Aorta (tissue), 5 donors: ENCODE measurements around the gene B4GALT1. TPM values are rescaled to one million over a fixed set of nuclear protein-coding genes. Genes with fewer than 3 reads are reported as not detected.
"Not testable (repeated sequence)": the region's sequence is repeated elsewhere in the genome, so short reads cannot be mapped to it uniquely, and the experiment has no call there.

Source experiments
- ATAC-seq: fragments of 200-7000 bp; cut with Tn5 transposase; one replicate; pipeline ENCODE4 v1.9.1; 2022; ENCODE audit warnings: moderate library complexity; ENCODE audit not compliant: low FRiP score
- DNase-seq, 2 donors: peaks; one replicate each; pipeline ENCODE4 v3.0.0-alpha.2; 2020
- H3K27ac ChIP-seq, 2 donors: one replicate each; pipeline ENCODE4 v1.5.1; 2013; ENCODE audit warnings: low read length in 2 of 2, mild to moderate bottlenecking in 2 of 2, moderate library complexity in 2 of 2, control low read depth in 1 of 2, inconsistent platforms in 1 of 2, low read depth in 1 of 2
- H3K27me3 ChIP-seq, 2 donors: one replicate each; pipeline ENCODE4 v1.6.1; 2013; ENCODE audit warnings: control low read depth in 1 of 2, low read length in 1 of 2, mild to moderate bottlenecking in 1 of 2, moderate library complexity in 1 of 2; ENCODE audit not compliant: insufficient read depth in 2 of 2, control insufficient read depth in 1 of 2
- H3K36me3 ChIP-seq, 2 donors: one replicate each; pipeline ENCODE4 v1.6.1; 2013; ENCODE audit warnings: control low read depth in 1 of 2, low read length in 1 of 2, mild to moderate bottlenecking in 1 of 2; ENCODE audit not compliant: insufficient read depth in 2 of 2, control insufficient read depth in 1 of 2
- H3K4me1 ChIP-seq, 2 donors: one replicate each; pipeline ENCODE4 v1.6.1; 2013; ENCODE audit warnings: low read length in 2 of 2, control low read depth in 1 of 2, mild to moderate bottlenecking in 1 of 2, moderate library complexity in 1 of 2; ENCODE audit not compliant: insufficient read depth in 2 of 2, control insufficient read depth in 1 of 2
- H3K4me3 ChIP-seq, 2 donors: one replicate each; pipeline ENCODE4 v1.5.1; 2013; ENCODE audit warnings: low read length in 2 of 2, control low read depth in 1 of 2, mild to moderate bottlenecking in 1 of 2
- H3K9me3 ChIP-seq: one replicate; pipeline ENCODE4 v1.6.1; 2013; ENCODE audit warnings: mild to moderate bottlenecking, low read length; ENCODE audit not compliant: control insufficient read depth
- WGBS, 2 donors: extraction: QIAGEN DNeasy Blood & Tissue Kit; methylation state at CpG; one replicate each; pipeline ENCODE4 v1.1.7; 2013; 5-methylcytosine and 5-hydroxymethylcytosine counted together
- intact Hi-C, 2 donors: fragments of 100-400 bp; cut with DNase I; formaldehyde crosslinking; loops; one replicate each; pipeline versions ENCODE4 v1.14.2 to v1.15.0; 2022
- polyA plus RNA-seq, 2 donors: library from polyadenylated mRNA; stranded (reverse); fragments of 200-250 nt; gene quantifications; one replicate each; pipeline ENCODE4 v1.2.3, GENCODE V29; 2013
- total RNA-seq, 2 donors: library from RNA; stranded (reverse); fragmentation: NEBNext Ultra II Directional; extraction: Animal tissue kit (Norgen Biotek cat#: 25700); gene quantifications; one replicate each; pipeline ENCODE4 v1.2.1, GENCODE V29; 2021
- donor health status: healthy with polysubstance abuse.
- donor health status: Bipolar disorder and iron deficiency.
- donor health status: DM: no; HTN: no; CAD: no.
- donor health status: DM: no; HTN: no; CAD: no.
- donor health status: DM: yes; HTN: yes; CAD: no.

Gene B4GALT1
- total and polyA plus RNA-seq, 4 donors = 15.2 to 95.6 (median 55.2) TPM

GRCh38 chr9:33160446-33160845 is 6.7 kb downstream of the B4GALT1 start:
- WGBS, 2 donors = 70 to 72% methylated on average over 9 of the region's 9 CpGs
- H3K9me3 ChIP-seq, H3K27me3 ChIP-seq, DNase-seq, intact Hi-C loops, H3K4me3 ChIP-seq, H3K36me3 ChIP-seq, ATAC-seq: not testable (repeated sequence)
- Histone ChIP-seq H3K4me1 (peaks cover 14 to 36% of the 10 kb centered on the region in 2 donors), H3K27ac (peak overlapping the region in 1 of 2 donors; percentile 60)

GRCh38 chr9:33159777-33160127 is 7.4 kb downstream of the B4GALT1 start:
- WGBS, 2 donors = 0 to 2% methylated on average over 1 of the region's 1 CpG
- intact Hi-C loops = no loop called here
- peaks cover 0 to 3% of the 10 kb centered on the region in 2 donors for H3K36me3 ChIP-seq
- ATAC-seq = peak; percentile 20
- H3K27ac ChIP-seq = peak overlapping the region in 1 of 2 donors; percentile 58
- H3K27me3 ChIP-seq = no peaks in the 10 kb centered on the region
- H3K4me1 ChIP-seq = peaks cover 14 to 36% of the 10 kb centered on the region in 2 donors
- DNase-seq = peak in 1 of 2 donors; percentile 85
- no peaks in the 10 kb centered on the region for H3K9me3 ChIP-seq
- no peak overlapping the region for H3K4me3 ChIP-seq

- Histone ChIP-seq H3K4me3 (no peak overlapping the region), H3K36me3 (peaks cover 0 to 3% of the 10 kb centered on the region in 2 donors), H3K9me3 (no peaks in the 10 kb centered on the region), H3K27ac (peak overlapping the region; percentile 22 to 58), H3K4me1 (peaks cover 14 to 34% of the 10 kb centered on the region in 2 donors), H3K27me3 (no peaks in the 10 kb centered on the region)
- DNase-seq = peak; percentile 85 to 88
- ATAC-seq = peak; percentile 60
- intact Hi-C loops = no loop called here
- 28 to 29% methylated on average over 9 of the region's 9 CpGs for WGBS, 2 donors
Observed at GRCh38 chr9:33158843-33159776, 8.0 kb downstream of the B4GALT1 start.

GRCh38 chr9:33157960-33158842 is 8.9 kb downstream of the B4GALT1 start:
- Histone ChIP-seq H3K9me3 (no peaks in the 10 kb centered on the region), H3K4me3 (no peak overlapping the region), H3K27ac (peak overlapping the region; percentile 22 to 56), H3K27me3 (no peaks in the 10 kb centered on the region), H3K4me1 (peaks cover 14 to 26% of the 10 kb centered on the region in 2 donors), H3K36me3 (peaks cover 0 to 3% of the 10 kb centered on the region in 2 donors)
- DNase-seq (no peak), ATAC-seq (no peak)
- 33 to 37% methylated on average over 6 of the region's 6 CpGs for whole genome bisulfite sequencing, 2 donors
- intact Hi-C loops = no loop called here

GRCh38 chr9:33155393-33155792 is 11.7 kb downstream of the B4GALT1 start:
- peaks cover 0 to 3% of the 10 kb centered on the region in 2 donors for H3K36me3 ChIP-seq
- peaks cover 11 to 13% of the 10 kb centered on the region in 2 donors for H3K4me1 ChIP-seq
- 78 to 83% methylated on average over 4 of the region's 4 CpGs for WGBS, 2 donors
- intact Hi-C loops = no loop called here
- ATAC-seq = no peak
- H3K27ac ChIP-seq = no peak overlapping the region
- H3K27me3 ChIP-seq = no peaks in the 10 kb centered on the region
- no peak overlapping the region for H3K4me3 ChIP-seq
- DNase-seq = no peak
- H3K9me3 ChIP-seq = no peaks in the 10 kb centered on the region

GRCh38 chr9:33154371-33154770 is 12.8 kb downstream of the B4GALT1 start:
- Histone ChIP-seq H3K27ac (no peak overlapping the region), H3K36me3 (peaks cover 0 to 3% of the 10 kb centered on the region in 2 donors), H3K27me3 (no peaks in the 10 kb centered on the region), H3K4me3 (no peak overlapping the region), H3K9me3 (no peaks in the 10 kb centered on the region), H3K4me1 (peaks cover 9 to 12% of the 10 kb centered on the region in 2 donors)
- intact Hi-C loops = no loop called here
- ATAC-seq = no peak
- no peak for DNase-seq
- 58 to 59% methylated on average over 3 of the region's 3 CpGs for WGBS, 2 donors

GRCh38 chr9:33153666-33154065 is 13.5 kb downstream of the B4GALT1 start:
- Histone ChIP-seq H3K36me3 (peaks cover 0 to 3% of the 10 kb centered on the region in 2 donors), H3K27me3 (no peaks in the 10 kb centered on the region), H3K4me1 (peaks cover 9 to 10% of the 10 kb centered on the region in 2 donors), H3K9me3 (no peaks in the 10 kb centered on the region), H3K27ac (no peak overlapping the region), H3K4me3 (no peak overlapping the region)
- WGBS, 2 donors = 87 to 88% methylated on average over 5 of the region's 5 CpGs
- ATAC-seq (no peak), DNase-seq (no peak)
- intact Hi-C loops = no loop called here

- H3K4me1 ChIP-seq = peaks cover 7 to 9% of the 10 kb centered on the region in 2 donors
- H3K36me3 ChIP-seq = peaks cover 0 to 3% of the 10 kb centered on the region in 2 donors
- WGBS, 2 donors = 81 to 88% methylated on average over 2 of the region's 2 CpGs
- H3K4me3 ChIP-seq = no peak overlapping the region
- no peak for ATAC-seq
- H3K27ac ChIP-seq = no peak overlapping the region
- intact Hi-C loops = no loop called here
- no peak for DNase-seq
- H3K9me3 ChIP-seq = no peaks in the 10 kb centered on the region
- no peaks in the 10 kb centered on the region for H3K27me3 ChIP-seq
Observed at GRCh38 chr9:33153001-33153400, 14.1 kb downstream of the B4GALT1 start.
